GM23338 (cell line): ENCODE results near the gene COX10. TPM values are rescaled to one million over a fixed set of nuclear protein-coding genes. Genes with fewer than 3 reads are reported as not detected.

Source experiments
- ATAC-seq: fragments of 200-7000 bp; cut with Tn5 transposase; 3 replicates; pipeline ENCODE4 v1.9.1; 2020
- DNase-seq: peaks from one replicate; pipeline ENCODE4 v3.0.0-alpha.2; 2015; ENCODE audit warnings: low spot score
- H2AFZ ChIP-seq: fragments of 200-600 bp; sonication (generic); 2 replicates; pipeline ENCODE4 v1.8.0; 2016; ENCODE audit warnings: antibody characterized with exemption, mild to moderate bottlenecking, moderate library complexity
- H3F3A ChIP-seq: fragments of 200-600 bp; sonication (generic); replicated peaks from 2 replicates; pipeline ENCODE4 v1.8.0; 2017; ENCODE audit warnings: antibody characterized with exemption, mixed run types, low read depth
- H3K27ac ChIP-seq: fragments of 200-600 bp; sonication (generic); 2 replicates; pipeline ENCODE4 v1.6.1; 2016; ENCODE audit warnings: low read depth
- H3K27me3 ChIP-seq: fragments of 200-600 bp; sonication (generic); 2 replicates; pipeline ENCODE4 v1.8.0; 2016; ENCODE audit warnings: mild to moderate bottlenecking, mixed run types, moderate library complexity; ENCODE audit not compliant: insufficient read depth
- H3K36me3 ChIP-seq: fragments of 200-600 bp; sonication (generic); 2 replicates; pipeline ENCODE4 v1.8.0; 2016; ENCODE audit warnings: mild to moderate bottlenecking; ENCODE audit not compliant: insufficient read depth
- H3K4me1 ChIP-seq: fragments of 200-600 bp; sonication (generic); 2 replicates; pipeline ENCODE4 v1.8.0; 2016; ENCODE audit warnings: mild to moderate bottlenecking, moderate library complexity; ENCODE audit not compliant: insufficient read depth
- H3K4me2 ChIP-seq: fragments of 200-600 bp; sonication (generic); 2 replicates; pipeline ENCODE4 v1.7.1; 2017; ENCODE audit warnings: mixed run types
- H3K4me3 ChIP-seq: fragments of 200-600 bp; sonication (generic); 2 replicates; pipeline ENCODE4 v1.6.1; 2016; ENCODE audit warnings: mixed run types
- H3K79me2 ChIP-seq: fragments of 200-600 bp; sonication (generic); replicated peaks from 2 replicates; pipeline ENCODE4 v1.8.0; 2017; ENCODE audit warnings: mild to moderate bottlenecking; ENCODE audit not compliant: insufficient read depth
- H3K9me2 ChIP-seq: fragments of 200-600 bp; sonication (generic); 2 replicates; pipeline ENCODE4 v1.8.0; 2017; ENCODE audit not compliant: insufficient read depth
- H4K20me1 ChIP-seq: fragments of 200-600 bp; sonication (generic); replicated peaks from 2 replicates; pipeline ENCODE4 v1.8.0; 2017; ENCODE audit warnings: mild to moderate bottlenecking; ENCODE audit not compliant: insufficient read depth
- H3K27ac Mint-ChIP-seq: 2 replicates; pipeline ENCODE4 v1.8.0; 2020; ENCODE audit warnings: inconsistent platforms, mild to moderate bottlenecking, moderate library complexity, mixed read lengths
- H3K27me3 Mint-ChIP-seq: 3 replicates; pipeline ENCODE4 v1.8.0; 2022; ENCODE audit warnings: low read depth, mild to moderate bottlenecking, moderate library complexity, mixed read lengths, inconsistent platforms; ENCODE audit not compliant: insufficient read depth, poor library complexity
- H3K36me3 Mint-ChIP-seq: 3 replicates; pipeline ENCODE4 v1.8.0; 2021; ENCODE audit warnings: low read depth, mild to moderate bottlenecking, inconsistent platforms, moderate library complexity, mixed read lengths
- H3K4me1 Mint-ChIP-seq: 3 replicates; pipeline ENCODE4 v1.8.0; 2020; ENCODE audit warnings: mild to moderate bottlenecking, inconsistent platforms, mixed read lengths
- H3K4me3 Mint-ChIP-seq: 3 replicates; pipeline ENCODE4 v1.8.0; 2021; ENCODE audit warnings: moderate library complexity, mild to moderate bottlenecking, inconsistent platforms, mixed read lengths
- H3K9me3 Mint-ChIP-seq: 3 replicates; pipeline ENCODE4 v1.8.0; 2020; ENCODE audit warnings: moderate library complexity, mild to moderate bottlenecking, inconsistent platforms, mixed read lengths
- CREB1 ChIP-seq: fragments of 250-450 bp; sonication (Bioruptor Pico); IDR thresholded peaks from 2 replicates; pipeline ENCODE4 v1.5.0; 2020; ENCODE audit warnings: low read depth, mild to moderate bottlenecking, moderate library complexity
- CTCF ChIP-seq, 2 experiments: fragments of 200-600 bp in 1 of 2; sonication (generic) in 1 of 2; conservative IDR thresholded peaks; 2 replicates each; pipeline versions ENCODE4 v1.5.1 to v1.6.1; 2016 to 2017; ENCODE audit warnings: antibody characterized with exemption in 2 of 2, low read depth in 2 of 2, mild to moderate bottlenecking in 2 of 2, moderate library complexity in 1 of 2
- EZH2 ChIP-seq: fragments of 200-600 bp; sonication (generic); IDR thresholded peaks from one replicate; pipeline ENCODE4 v1.8.0; 2017; ENCODE audit warnings: antibody characterized with exemption, mild to moderate bottlenecking, low read depth; ENCODE audit not compliant: unreplicated experiment
- EZH2phosphoT487 ChIP-seq: fragments of 200-600 bp; sonication (generic); IDR thresholded peaks from one replicate; pipeline ENCODE4 v1.8.1; 2018; ENCODE audit warnings: antibody characterized with exemption; ENCODE audit not compliant: unreplicated experiment
- JUNB ChIP-seq: IDR thresholded peaks from one replicate; pipeline ENCODE4 v1.6.1; 2016; ENCODE audit warnings: antibody characterized with exemption; ENCODE audit not compliant: unreplicated experiment
- POLR2AphosphoS5 ChIP-seq: IDR thresholded peaks from 2 replicates; pipeline ENCODE4 v1.6.1; 2016; ENCODE audit warnings: antibody characterized with exemption, low read depth
- STAT1 ChIP-seq: IDR thresholded peaks from one replicate; pipeline ENCODE4 v1.6.1; 2016; ENCODE audit warnings: antibody characterized with exemption; ENCODE audit not compliant: unreplicated experiment
- ZNF114 ChIP-seq: fragments of 250-450 bp; sonication (Bioruptor Pico); IDR thresholded peaks from 2 replicates; pipeline ENCODE4 v1.5.0; 2020; ENCODE audit warnings: mild to moderate bottlenecking, moderate library complexity
- ZNF331 ChIP-seq: fragments of 250-450 bp; sonication (Bioruptor Pico); IDR thresholded peaks from 2 replicates; pipeline ENCODE4 v1.5.0; 2020; ENCODE audit warnings: low read depth, mild to moderate bottlenecking, moderate library complexity
- ZNF462 ChIP-seq: fragments of 250-450 bp; sonication (Bioruptor Pico); IDR thresholded peaks from 2 replicates; pipeline ENCODE4 v1.5.0; 2020; ENCODE audit warnings: mild to moderate bottlenecking, moderate library complexity
- polyA plus RNA-seq: library from polyadenylated mRNA; unstranded; fragments of >200 nt; fragmentation: Nextera tagmentation; extraction: Ambion mirVana; gene quantifications from 2 replicates; pipeline ENCODE4 v1.2.1, GENCODE V29; 2016
- total RNA-seq: library from RNA; depleted of rRNA; stranded (reverse); fragments of >200 nt; shearing (Covaris generic); gene quantifications from 2 replicates; pipeline ENCODE4 v1.2.3, GENCODE V29; 2014
- TF ChIP-seq, protein P1 (sequence below): IDR thresholded peaks from 2 replicates; pipeline ENCODE4 v1.6.1; 2016; ENCODE audit warnings: antibody characterized with exemption

COX10 gene
- total and polyA plus RNA-seq, 2 experiments from 2014 or later, result 25.7 to 46.6 TPM

- H3K27me3 ChIP-seq, result no peaks in the 10 kb centered on the region
- H3K27ac Mint-ChIP-seq, result no peak overlapping the region
- TF ChIP-seq CREB1 (CRISPR knock-in tag), result no peak
- no peak for TF ChIP-seq ZNF462 (CRISPR knock-in tag)
- TF ChIP-seq EZH2, result no peak
- TF ChIP-seq, protein P1, sequence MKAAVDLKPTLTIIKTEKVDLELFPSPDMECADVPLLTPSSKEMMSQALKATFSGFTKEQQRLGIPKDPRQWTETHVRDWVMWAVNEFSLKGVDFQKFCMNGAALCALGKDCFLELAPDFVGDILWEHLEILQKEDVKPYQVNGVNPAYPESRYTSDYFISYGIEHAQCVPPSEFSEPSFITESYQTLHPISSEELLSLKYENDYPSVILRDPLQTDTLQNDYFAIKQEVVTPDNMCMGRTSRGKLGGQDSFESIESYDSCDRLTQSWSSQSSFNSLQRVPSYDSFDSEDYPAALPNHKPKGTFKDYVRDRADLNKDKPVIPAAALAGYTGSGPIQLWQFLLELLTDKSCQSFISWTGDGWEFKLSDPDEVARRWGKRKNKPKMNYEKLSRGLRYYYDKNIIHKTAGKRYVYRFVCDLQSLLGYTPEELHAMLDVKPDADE, result no peak
- no peak for TF ChIP-seq ZNF114 (CRISPR knock-in tag)
- TF ChIP-seq JUNB, result no peak
- TF ChIP-seq POLR2AphosphoS5, result no peak
- no peak for TF ChIP-seq EZH2phosphoT487
- TF ChIP-seq STAT1, result no peak
- TF ChIP-seq ZNF331, result no peak
- TF ChIP-seq CTCF (conservative IDR thresholded peaks at IDR 0.05; ENCODE audit: low read depth in 2 of 2), result no peak
Measured at GRCh38 chr17:14169901-14170300, 100.6 kb downstream of the COX10 start.

More at GRCh38 chr17:14169901-14170300, 100.6 kb downstream of the COX10 start:
- no peak overlapping the region for H3K4me2 ChIP-seq
- H3K9me3 Mint-ChIP-seq, result peaks cover 27% of the 10 kb centered on the region
- no peak overlapping the region for H3K4me3 Mint-ChIP-seq
- ATAC-seq, result no peak
- no peaks in the 10 kb centered on the region for H3K4me1 ChIP-seq
- no peak overlapping the region for H3K27ac ChIP-seq
- no peaks in the 10 kb centered on the region for H3K9me2 ChIP-seq
- H3K4me3 ChIP-seq, result no peak overlapping the region
- H3K4me1 Mint-ChIP-seq, result no peaks in the 10 kb centered on the region
- peaks cover 37% of the 10 kb centered on the region for H3K36me3 Mint-ChIP-seq
- H3K36me3 ChIP-seq, result no peaks in the 10 kb centered on the region
- no peaks in the 10 kb centered on the region for H4K20me1 ChIP-seq
- DNase-seq, result no peak
- peaks cover 3% of the 10 kb centered on the region for H3K27me3 Mint-ChIP-seq
- H3K79me2 ChIP-seq, result 0 out of 2 replicates have a peak, but pooled peaks cover 2% of the 10 kb centered on the region
- H3F3A ChIP-seq, result no peaks in the 10 kb centered on the region; the same call in 1 of the 2 replicates
- no peak overlapping the region for H2AFZ ChIP-seq
